ENCODE measurements around the gene KLHL22.

- TF ChIP-seq CREB1 (IDR thresholded peaks at IDR 0.05; ENCODE audit: low read depth): no peak
- no peak for TF ChIP-seq RAD21 (IDR thresholded peaks at IDR 0.05; ENCODE audit: low read depth)
- no peak for TF ChIP-seq REST (IDR thresholded peaks at IDR 0.05; ENCODE audit: low read depth)
- no peak for TF ChIP-seq EP300 (IDR thresholded peaks at IDR 0.05; ENCODE audit: borderline replicate concordance)
- no peak for TF ChIP-seq CEBPB (IDR thresholded peaks at IDR 0.05)
- no peak for TF ChIP-seq TAF1 (IDR thresholded peaks at IDR 0.05; ENCODE audit: low read depth)
- TF ChIP-seq MAX (IDR thresholded peaks at IDR 0.05): 0 out of 2 replicates have a peak, but pooled peaks have one; percentile 1
- TF ChIP-seq FOXM1 (IDR thresholded peaks at IDR 0.05; ENCODE audit: borderline replicate concordance, low read depth): no peak
- no peak for TF ChIP-seq TCF12 (IDR thresholded peaks at IDR 0.05; ENCODE audit: low read depth)
- TF ChIP-seq USF1 (IDR thresholded peaks at IDR 0.05): no peak
- no peak for TF ChIP-seq YY1 (IDR thresholded peaks at IDR 0.05; ENCODE audit: low read depth)
- TF ChIP-seq TEAD4 (IDR thresholded peaks at IDR 0.05): peak; percentile 31; the same call in 1 of the 2 replicates
These were observed 59.3 kb downstream of the KLHL22 start for GRCh38 chr22:20436307-20436767.
